ENCODE measurements around the gene ELMO1.

The ELMO1 gene

GRCh38 chr7:37267251-37267650 is 181.4 kb downstream of the ELMO1 start:
- no peak for DNase-seq (ENCODE audit: low spot score)

DNA sequence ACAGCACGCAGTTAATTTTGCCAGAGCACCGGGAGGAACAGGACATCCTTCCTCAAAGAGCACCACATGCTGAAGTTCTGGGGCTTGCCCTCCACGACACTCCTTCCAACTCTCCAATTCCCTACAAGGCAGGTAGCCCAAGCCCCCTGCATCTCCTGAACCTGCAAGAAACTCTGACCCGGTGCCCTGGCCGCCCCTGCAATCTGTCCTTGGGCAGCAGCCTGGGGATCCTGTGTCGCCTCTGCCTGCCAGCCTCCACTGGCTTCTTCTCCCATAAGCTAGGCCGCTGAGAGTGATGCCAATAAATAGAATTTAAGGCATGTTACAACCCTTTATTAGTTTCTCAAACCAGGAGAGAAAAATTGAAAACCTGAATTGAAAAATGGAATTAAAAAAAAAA is 182.8 kb downstream of the ELMO1 start:
- DNase-seq (ENCODE audit: low spot score), result no peak

DNA sequence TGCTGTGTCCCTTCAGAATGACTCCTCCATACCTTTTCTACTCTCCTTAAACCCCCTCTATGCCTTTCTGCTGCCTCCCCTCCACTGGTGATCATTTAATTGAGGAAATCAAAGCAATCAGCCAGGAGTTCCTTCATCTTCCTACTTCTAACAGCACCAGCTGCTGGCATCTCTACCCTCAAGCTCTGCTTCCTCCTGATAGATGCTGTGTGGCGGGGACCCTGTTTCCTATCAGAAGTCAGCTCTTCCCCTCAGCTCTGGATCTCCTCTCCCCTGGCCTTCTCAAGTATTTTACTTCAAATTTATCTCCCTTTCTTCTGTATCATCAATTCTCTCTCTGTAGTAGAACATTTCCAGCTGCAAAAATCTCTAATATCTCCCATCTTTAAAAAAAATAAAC is 183.7 kb downstream of the ELMO1 start:
- DNase-seq (ENCODE audit: low spot score), result no peak

DNA sequence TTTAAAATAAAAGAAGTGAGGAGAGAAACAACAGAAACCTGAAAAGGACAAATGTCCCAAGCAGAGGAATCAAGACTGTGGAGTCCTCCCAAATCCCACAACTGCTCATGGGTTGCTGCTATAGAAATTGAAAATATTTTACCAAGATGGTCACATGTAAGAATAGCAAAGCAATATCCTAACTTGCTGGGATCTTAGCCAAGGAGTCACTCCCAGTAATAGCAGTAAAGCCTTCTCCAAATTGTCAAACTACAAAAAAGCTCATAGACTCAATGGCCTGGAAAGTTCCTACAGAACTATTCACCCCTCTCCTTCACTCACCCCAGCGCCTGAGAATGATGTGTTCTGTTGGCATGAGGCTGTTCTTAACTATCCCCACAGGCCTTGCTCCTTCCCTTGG is 186.5 kb downstream of the ELMO1 start:
- DNase-seq (ENCODE audit: low spot score), result no peak

DNA sequence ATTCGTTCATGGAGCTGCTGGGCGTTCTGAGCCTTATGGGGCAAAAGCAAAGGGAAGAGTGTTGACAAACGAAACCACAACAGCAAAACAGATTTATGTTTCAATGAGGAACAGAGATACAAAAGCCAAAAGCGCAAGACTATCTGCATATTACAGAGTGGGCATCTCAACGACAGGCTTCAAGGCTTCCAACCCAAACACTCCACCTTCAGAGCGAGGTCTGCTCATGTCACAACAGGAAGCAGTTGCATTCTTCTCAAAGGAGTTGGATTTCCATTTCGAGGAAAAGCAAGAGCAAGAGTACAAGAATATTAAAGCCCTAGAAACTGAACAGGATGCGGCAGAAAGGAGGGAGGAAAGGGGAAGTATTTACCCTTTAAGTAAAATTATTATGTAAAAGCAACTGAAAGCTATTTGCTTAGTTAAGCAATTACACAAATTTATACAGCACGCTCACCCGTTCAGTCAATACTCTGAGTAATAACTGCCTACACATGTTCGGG is 189.3 kb downstream of the ELMO1 start:
- no peak for DNase-seq (ENCODE audit: low spot score)

- DNase-seq (ENCODE audit: low spot score), result no peak
Measured at GRCh38 chr7:37256631-37257030, 192.0 kb downstream of the ELMO1 start.

- no peak for DNase-seq (ENCODE audit: low spot score)
Measured at GRCh38 chr7:37255327-37255944, 193.2 kb downstream of the ELMO1 start.

DNA sequence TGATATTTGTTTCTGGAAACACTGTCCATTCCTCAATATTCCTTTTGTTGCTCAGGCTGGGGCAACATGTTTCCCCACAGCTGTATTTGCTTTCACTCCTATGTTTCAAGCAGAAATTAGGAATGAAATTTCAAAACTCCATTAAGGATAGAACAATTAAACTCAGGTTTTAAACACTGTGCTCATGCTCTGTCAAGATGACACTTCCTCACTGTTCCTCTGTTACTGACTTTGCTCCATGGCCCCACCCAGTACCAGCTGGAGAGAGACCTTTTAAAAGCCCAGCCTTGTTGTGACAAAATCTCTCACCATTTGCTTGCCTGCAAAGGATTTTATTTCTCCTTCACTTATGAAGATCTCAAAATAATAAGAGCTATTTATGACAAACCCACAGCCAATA is 197.4 kb downstream of the ELMO1 start:
- no peak for DNase-seq (ENCODE audit: low spot score)

DNA sequence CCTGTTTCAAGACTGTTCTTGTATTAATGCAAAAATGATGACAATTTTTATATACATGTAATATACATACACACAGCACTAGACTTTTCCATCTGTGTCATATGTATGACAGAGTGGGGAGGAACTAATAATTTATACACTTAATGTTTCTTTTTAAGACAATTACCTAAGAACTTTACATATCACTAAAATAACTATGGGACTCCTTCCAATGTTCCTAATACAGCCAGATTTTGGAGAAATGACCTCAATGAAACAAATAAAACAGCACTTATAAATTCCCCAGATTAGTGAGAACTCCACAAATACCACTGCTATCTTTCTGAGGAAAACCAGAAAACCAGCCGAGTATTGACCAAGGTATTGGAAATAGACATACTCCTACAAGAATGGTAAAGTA is 199.4 kb downstream of the ELMO1 start:
- DNase-seq (ENCODE audit: low spot score), result no peak

DNA sequence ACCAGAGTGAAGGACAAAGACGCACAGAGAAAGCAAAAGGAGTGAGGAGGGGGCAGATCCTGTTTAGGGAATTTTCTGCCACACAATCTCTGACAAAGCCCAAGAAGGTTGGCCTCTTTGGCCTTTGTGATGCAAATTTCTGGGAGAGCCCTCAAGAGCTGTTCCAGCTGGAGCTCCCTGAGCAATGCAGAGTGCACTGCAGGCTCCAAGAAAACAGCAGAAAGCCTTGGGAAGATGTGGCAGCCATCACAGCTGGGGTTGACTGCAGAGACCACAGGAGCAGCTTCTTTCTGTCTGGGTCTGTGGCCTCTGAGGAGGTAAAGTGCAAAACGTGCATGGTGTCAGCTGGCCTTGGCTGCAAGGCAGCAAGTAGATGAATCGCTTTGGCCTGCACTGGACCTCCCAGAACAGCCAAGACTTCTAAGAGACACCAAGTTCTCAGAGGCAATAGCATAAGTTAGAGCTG is 200.2 kb downstream of the ELMO1 start:
- DNase-seq (ENCODE audit: low spot score), result no peak

DNA sequence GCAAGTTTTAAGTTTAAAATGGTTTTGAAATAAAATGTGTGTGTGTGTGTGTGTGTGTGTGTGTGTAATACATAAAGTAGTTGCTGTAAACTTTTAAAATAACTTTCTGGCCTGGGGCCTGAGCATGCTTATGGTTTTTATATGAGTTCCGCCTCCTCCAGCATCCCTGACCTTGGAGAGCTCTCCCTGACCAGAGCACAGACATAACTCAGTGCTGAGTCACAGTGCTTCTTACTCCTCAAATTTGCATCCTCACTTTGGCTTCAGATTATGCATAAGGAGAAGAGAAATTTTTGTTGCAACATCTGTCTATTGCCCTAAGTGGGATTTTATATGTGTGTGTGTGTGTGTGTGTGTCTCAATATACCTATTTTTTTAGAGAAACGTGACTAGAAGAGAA is 200.8 kb downstream of the ELMO1 start:
- no peak for DNase-seq (ENCODE audit: low spot score)

DNA sequence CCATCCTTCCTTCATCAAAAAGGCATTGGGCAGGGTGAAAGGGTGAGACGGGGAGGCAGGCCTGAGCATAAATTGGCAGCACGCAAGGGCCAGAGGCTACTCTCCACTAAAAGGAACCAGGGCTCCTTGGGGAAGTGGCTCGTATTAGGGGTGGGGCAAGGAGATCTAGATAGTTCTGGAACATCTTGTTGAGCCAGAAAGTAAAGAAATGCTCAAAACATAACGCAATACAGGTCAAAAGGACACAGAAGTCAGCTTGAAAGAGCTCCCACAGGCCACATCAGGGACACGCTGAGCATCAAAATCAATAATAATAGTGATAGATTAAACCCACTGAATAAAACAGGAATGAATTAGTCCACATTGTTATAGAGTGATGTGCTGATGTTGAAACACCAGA is 203.1 kb downstream of the ELMO1 start:
- no peak for DNase-seq (ENCODE audit: low spot score)

- DNase-seq (ENCODE audit: low spot score), result no peak
Measured at GRCh38 chr7:37236906-37237305, 211.8 kb downstream of the ELMO1 start.

GRCh38 chr7:37235813-37236212 is 212.9 kb downstream of the ELMO1 start:
- no peak for DNase-seq (ENCODE audit: low spot score)

GRCh38 chr7:37234928-37235327 is 213.7 kb downstream of the ELMO1 start:
- DNase-seq (ENCODE audit: low spot score), result peak; percentile 52

- no peak for DNase-seq (ENCODE audit: low spot score)
Measured at GRCh38 chr7:37234334-37234733, 214.3 kb downstream of the ELMO1 start.

DNA sequence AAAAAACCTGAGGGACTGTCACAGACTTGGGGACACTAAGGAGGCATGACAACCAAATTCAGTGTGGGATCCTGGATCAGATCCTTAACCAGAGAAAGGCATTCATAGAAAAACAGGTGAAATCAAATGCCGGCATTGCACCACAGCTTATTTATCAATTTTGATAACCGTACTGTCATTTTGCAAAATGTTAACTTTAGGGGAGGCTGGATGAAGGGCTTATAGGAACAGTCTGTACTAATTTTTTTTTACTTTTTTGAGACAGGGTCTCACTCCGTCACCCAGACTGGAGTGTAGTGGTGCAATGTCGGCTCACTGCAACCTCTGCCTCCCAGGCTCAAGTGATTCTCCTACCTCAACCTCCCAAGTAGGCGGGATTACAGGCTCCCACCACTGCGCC is 217.1 kb downstream of the ELMO1 start:
- no peak for DNase-seq (ENCODE audit: low spot score)

DNA sequence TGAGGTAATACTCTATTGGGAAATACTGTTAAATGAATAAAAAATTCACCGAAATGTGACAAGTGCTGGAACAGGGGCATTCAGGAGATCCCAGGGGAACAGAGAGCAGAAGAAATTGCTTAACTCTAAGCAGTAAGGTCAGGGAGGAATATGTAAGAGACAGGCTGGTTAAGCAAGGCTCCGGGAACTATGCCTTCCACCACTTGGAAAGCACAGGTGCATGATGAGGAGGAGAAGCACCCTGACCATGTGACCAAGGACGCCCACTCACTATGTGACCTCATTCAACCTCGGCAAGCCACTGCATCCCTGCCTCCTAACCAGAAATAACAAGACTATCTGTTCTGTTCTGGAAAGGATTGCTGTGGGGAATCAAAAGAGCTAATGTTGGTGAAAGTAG is 218.4 kb downstream of the ELMO1 start:
- DNase-seq (ENCODE audit: low spot score), result peak; percentile 40

DNA sequence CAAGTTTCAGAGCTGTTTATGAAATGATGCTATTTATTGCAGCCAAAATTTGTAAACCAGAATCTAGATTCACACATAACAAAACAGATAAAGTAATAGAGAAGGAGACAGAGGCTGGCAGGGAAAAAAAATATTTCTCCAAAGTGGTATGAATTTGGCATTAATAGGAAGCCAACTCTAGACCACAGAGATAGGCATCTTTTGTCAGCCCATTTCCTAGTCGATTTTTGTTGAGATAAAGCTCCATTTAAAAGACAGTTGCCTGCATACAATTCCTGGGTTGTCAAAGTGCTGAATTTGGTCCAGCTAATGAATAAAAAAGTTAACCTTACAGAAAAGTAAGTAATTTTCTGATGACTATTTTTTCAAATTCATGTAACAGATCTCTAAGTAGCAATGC is 219.3 kb downstream of the ELMO1 start:
- DNase-seq (ENCODE audit: low spot score), result no peak

DNA sequence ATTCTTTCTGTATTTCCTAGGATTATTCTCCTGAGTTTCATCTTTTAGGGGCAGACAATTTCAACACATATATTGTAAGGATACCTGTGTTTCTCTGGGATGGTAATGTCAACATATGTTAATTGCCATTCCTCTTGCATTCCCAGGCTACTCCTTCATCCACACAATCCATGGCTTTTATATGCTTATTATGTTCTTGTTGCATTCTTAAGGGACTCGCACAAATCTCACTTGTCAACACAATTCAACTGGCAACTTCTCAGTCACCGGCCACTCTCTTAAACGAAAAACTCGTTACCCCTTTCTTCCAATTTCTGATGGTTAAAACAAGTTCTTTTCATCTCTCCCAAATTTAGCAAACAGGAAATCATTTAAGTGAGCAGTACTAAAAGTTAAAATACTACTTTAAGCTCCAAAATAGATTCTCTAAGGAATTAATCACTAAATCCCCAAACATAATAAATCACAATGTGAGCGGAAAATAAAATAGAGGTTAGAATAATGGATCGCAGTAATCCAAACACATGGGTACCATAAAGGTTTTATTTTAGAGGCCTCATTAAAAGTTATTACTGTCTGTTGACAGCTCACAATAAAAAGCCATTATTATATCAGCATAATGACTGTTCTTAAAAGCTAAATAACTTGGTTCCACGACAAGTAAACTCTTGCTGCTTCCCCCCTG is 223.2 kb downstream of the ELMO1 start:
- DNase-seq (ENCODE audit: low spot score), result no peak

- no peak for DNase-seq (ENCODE audit: low spot score)
Measured at GRCh38 chr7:37224746-37225145, 223.9 kb downstream of the ELMO1 start.

GRCh38 chr7:37220664-37221063 is 228.0 kb downstream of the ELMO1 start:
- no peak for DNase-seq (ENCODE audit: low spot score)

DNA sequence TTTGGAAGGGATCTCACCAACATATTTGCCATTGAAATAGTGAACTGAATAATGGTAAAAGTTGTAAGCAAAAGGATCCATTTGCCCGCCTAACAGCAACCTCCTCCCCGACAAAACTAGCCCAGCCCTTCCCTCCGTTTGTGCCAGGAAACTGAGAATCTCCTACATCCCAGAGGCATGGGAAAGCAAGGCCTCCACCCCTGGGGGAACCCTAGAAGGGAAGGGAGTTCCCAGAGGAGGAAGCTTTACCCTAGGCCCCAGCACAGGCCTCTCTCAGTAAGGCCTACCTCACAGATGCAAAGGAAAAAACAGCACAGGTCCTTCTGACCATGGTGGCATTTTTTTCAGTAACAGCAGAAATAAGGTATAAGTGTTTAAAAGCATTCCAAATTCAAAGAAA is 229.7 kb downstream of the ELMO1 start:
- DNase-seq (ENCODE audit: low spot score), result no peak

DNA sequence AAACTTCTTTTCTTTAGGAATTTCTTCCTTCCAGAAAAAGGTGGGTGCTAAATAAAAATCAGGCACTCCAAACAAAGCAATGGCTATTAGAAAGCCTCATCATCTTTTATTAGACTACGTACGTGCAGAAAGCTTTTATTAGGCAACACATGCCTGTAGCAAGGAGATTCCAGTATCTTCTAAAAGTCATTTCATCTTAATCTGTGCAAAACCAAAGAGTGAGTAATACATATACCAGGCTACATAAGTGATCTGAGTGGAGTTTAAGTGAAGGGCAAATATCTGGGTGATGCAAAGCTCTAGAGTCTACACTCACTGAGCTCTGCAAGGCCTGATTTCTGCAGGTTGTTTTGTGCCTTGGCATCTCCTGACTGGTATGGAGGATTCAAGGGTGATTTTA is 231.7 kb downstream of the ELMO1 start:
- no peak for DNase-seq (ENCODE audit: low spot score)
